Measurements from ENCODE around the gene CAPN11.
A peak's percentile ranks its signal among the peaks of the same experiment; 100 is the strongest.
"Not testable (repeated sequence)": the region's sequence is repeated elsewhere in the genome, so short reads cannot be mapped to it uniquely, and the experiment has no call there.

The CAPN11 gene

GRCh38 chr6:44131892-44132291, 26.7 kb upstream of the CAPN11 start:
- no peak for DNase-seq (ENCODE audit: low read depth in 3 of 3)

DNA sequence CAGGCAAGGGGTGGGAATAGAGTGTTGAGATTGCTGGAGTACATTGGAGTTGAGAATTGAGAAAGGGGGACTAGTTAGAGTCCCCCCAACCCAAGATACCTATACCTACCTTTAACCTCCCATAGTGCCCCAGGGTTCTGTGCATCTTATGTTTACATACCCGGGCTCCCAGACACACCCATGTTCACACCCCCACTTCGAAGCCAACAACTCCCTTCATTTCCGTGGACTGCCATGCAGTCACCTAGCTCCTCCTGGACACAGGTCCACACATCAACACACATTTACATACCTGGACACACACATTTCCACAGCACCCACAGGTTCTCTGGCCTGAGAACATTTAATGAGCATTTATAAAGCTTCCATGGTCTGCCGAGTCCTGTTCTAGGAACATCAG, 26.1 kb upstream of the CAPN11 start:
- DNase-seq (ENCODE audit: low read depth in 3 of 3) = no peak

- no peak for DNase-seq (ENCODE audit: low read depth in 3 of 3)
These were observed 25.4 kb upstream of the CAPN11 start for GRCh38 chr6:44133003-44133931.

GRCh38 chr6:44133981-44134711, 24.5 kb upstream of the CAPN11 start:
- DNase-seq (ENCODE audit: low read depth in 3 of 3) = no peak

- DNase-seq (ENCODE audit: low read depth in 3 of 3) = no peak
These were observed 23.4 kb upstream of the CAPN11 start for GRCh38 chr6:44135173-44135758.

- no peak for DNase-seq (ENCODE audit: low read depth in 3 of 3)
These were observed 22.7 kb upstream of the CAPN11 start for GRCh38 chr6:44135875-44136274.

GRCh38 chr6:44138717-44139350, 19.8 kb upstream of the CAPN11 start:
- no peak for DNase-seq (ENCODE audit: low read depth in 3 of 3)

GRCh38 chr6:44139351-44139743, 19.3 kb upstream of the CAPN11 start:
- DNase-seq (ENCODE audit: low read depth in 3 of 3) = no peak

DNA sequence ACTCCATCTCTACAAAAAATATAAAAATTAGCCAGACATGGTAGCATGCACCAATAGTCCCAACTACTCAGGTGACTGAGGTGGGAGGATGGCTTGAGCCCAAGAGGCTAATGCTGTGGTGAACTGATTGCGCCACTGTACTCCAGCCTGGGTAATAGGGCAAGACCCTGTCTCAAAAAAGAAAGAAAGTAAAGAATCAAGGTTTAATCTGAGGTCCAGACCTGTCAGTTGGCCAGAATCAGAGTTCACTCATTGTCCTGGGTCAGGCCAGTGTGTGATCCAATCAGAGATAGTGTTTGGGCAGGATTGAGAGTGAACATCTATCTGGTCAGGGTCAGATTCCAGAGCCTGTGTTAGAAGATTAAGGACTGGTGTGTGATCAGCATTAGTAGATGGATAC, 15.8 kb upstream of the CAPN11 start:
- no peak for DNase-seq (ENCODE audit: low read depth in 3 of 3)

- DNase-seq (ENCODE audit: low read depth in 3 of 3) = no peak
These were observed 14.9 kb upstream of the CAPN11 start for GRCh38 chr6:44143731-44144130.

DNA sequence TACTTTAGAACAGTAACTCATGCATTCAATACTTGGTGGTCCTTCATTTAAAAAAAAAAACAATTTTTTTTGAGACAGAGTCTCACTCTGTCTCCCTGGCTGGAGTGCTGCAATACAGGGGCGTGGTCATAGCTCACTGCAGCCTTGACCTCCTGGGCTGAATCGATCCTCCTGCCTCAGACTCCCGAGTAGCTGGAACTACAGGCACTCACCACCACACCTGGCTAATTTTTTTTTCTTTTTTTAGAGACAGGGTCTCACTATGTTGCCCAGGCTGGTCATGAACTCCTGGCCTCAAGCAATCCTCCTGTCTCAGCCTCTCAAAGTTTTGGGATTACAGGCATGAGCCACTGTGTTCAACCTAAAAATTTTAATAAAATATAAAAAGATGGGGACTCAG, 14.1 kb upstream of the CAPN11 start:
- DNase-seq (ENCODE audit: low read depth in 3 of 3) = not testable (repeated sequence)

- DNase-seq (ENCODE audit: low read depth in 3 of 3) = no peak
These were observed 12.8 kb upstream of the CAPN11 start for GRCh38 chr6:44145839-44146238.

GRCh38 chr6:44146685-44147084, 11.9 kb upstream of the CAPN11 start:
- no peak for DNase-seq (ENCODE audit: low read depth in 3 of 3)

DNA sequence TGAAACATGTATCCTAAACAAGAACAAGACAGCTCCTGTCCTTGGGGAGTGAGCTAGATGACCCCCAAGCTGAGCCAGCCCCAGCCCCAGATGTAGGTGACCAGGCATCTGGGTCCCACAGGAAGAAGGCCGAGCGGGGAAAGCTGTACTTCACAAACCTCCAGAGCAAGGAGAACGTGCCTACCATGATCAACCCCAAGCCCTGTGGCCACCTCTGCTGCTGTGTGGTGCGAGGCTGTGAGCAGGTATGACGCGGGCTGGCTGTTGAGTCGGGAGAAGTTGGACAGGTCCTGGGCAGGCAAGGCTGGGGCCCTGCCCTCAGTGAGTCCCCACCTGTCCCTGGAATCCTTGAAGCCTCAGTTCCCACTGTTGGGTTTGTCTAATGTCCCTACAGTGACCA, 11.4 kb upstream of the CAPN11 start:
- no peak for DNase-seq (ENCODE audit: low read depth in 3 of 3)

GRCh38 chr6:44148306-44148705, 10.3 kb upstream of the CAPN11 start:
- no peak for DNase-seq (ENCODE audit: low read depth in 3 of 3)

DNA sequence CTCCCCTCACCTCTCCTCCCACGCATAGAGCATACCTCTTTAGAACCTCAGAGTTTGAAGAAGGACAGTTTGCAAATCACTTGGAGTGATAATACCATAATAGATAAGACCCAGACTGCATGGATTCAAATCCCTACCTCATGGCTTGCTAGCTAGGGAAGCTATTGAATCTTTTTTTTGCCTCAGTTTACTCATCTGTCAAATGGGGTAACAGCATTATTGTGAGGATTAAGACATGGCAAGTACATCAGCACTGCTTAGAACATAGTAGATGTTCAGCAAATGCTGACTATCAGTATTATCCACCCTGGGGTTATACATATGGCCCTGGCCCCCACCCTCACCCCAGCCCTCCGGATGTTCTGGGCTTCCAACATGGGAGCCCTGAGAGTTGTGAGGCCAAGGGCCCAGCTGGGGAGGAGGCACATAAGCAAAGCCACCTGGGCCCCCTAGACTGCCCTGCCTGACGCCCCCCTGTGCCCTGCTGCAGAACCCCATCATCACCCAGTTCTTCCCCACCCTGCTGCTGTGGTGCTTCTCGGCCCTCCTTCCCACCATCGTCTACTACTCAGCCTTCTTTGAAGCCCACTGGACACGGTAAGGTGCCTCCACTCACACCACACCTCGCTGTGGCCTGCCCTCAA, 9.1 kb upstream of the CAPN11 start:
- no peak for DNase-seq (ENCODE audit: low read depth in 3 of 3)

GRCh38 chr6:44150317-44150917, 8.2 kb upstream of the CAPN11 start:
- no peak for DNase-seq (ENCODE audit: low read depth in 3 of 3)

- DNase-seq (ENCODE audit: low read depth in 3 of 3) = peak; percentile 60 to 65 (median 64)
These were observed 7.1 kb upstream of the CAPN11 start for GRCh38 chr6:44151348-44152108.

GRCh38 chr6:44152109-44152461, 6.5 kb upstream of the CAPN11 start:
- no peak for DNase-seq (ENCODE audit: low read depth in 3 of 3)

GRCh38 chr6:44152533-44152932, 6.1 kb upstream of the CAPN11 start:
- no peak for DNase-seq (ENCODE audit: low read depth in 3 of 3)

GRCh38 chr6:44154067-44154466, 4.6 kb upstream of the CAPN11 start:
- no peak for DNase-seq (ENCODE audit: low read depth in 3 of 3)
